OCI-LY7 (cell line): ENCODE measurements around the gene TMEM248. TPM values are rescaled to one million over a fixed set of nuclear protein-coding genes. Genes with fewer than 3 reads are reported as not detected.

ENCODE experiments used
- BruUV-seq: library from RNA; stranded (reverse); fragments of 400-500 nt; replicated peaks from 2 replicates; lab custom pipeline; 2021; lab: Mats Ljungman, UMichigan
- CTCF ChIA-PET: fragments of 300-600 bp; sonication (Branson Sonifier 250); formaldehyde crosslinking; loops from one replicate; lab custom pipeline; 2022; ENCODE audit warnings: antibody characterized with exemption; ENCODE audit not compliant: unreplicated experiment; lab: Charles Lee
- POLR2A ChIA-PET: fragments of 300-600 bp; sonication (Branson Sonifier 250); formaldehyde crosslinking; loops from one replicate; lab custom pipeline; 2022; ENCODE audit warnings: antibody characterized with exemption; lab: Charles Lee
- DNase-seq: peaks from one replicate; pipeline ENCODE4 v3.0.0-alpha.2; 2015; ENCODE audit warnings: low spot score
- H2AFZ ChIP-seq: fragments of 200-600 bp; sonication (generic), shearing (Covaris generic); 2 replicates; pipeline ENCODE4 v1.6.1; 2014; ENCODE audit warnings: mild to moderate bottlenecking, antibody characterized with exemption, low read length, moderate library complexity
- H3K27ac ChIP-seq: fragments of 200-600 bp; sonication (generic); 2 replicates; pipeline ENCODE4 v1.5.1; 2014; ENCODE audit warnings: mixed run types, low read depth, mild to moderate bottlenecking, moderate library complexity, low read length, inconsistent platforms; ENCODE audit not compliant: poor library complexity, severe bottlenecking
- H3K36me3 ChIP-seq: fragments of 200-600 bp; sonication (generic); 2 replicates; pipeline ENCODE4 v1.6.1; 2014; ENCODE audit warnings: mild to moderate bottlenecking, antibody characterized with exemption, low read length, moderate library complexity, mixed read lengths; ENCODE audit not compliant: insufficient read depth
- H3K4me1 ChIP-seq: fragments of 200-600 bp; sonication (generic); 2 replicates; pipeline ENCODE4 v1.5.1; 2014; ENCODE audit warnings: mild to moderate bottlenecking, low read length; ENCODE audit not compliant: insufficient read depth, poor library complexity, severe bottlenecking
- H3K4me2 ChIP-seq: fragments of 200-600 bp; sonication (generic); 2 replicates; pipeline ENCODE4 v1.6.1; 2014; ENCODE audit warnings: mild to moderate bottlenecking, low read length
- H3K4me3 ChIP-seq: fragments of 200-600 bp; sonication (generic); 2 replicates; pipeline ENCODE4 v1.5.1; 2014; ENCODE audit warnings: mild to moderate bottlenecking, low read depth, low read length; ENCODE audit not compliant: poor library complexity, severe bottlenecking
- H3K79me2 ChIP-seq: fragments of 200-600 bp; sonication (generic); 2 replicates; pipeline ENCODE4 v1.6.1; 2016; ENCODE audit warnings: low read depth, mild to moderate bottlenecking, low read length, moderate library complexity, mixed read lengths; ENCODE audit not compliant: insufficient read depth
- H3K9me2 ChIP-seq: fragments of 200-600 bp; sonication (generic); 2 replicates; pipeline ENCODE4 v1.6.1; 2016; ENCODE audit warnings: mild to moderate bottlenecking, low read length, mixed read lengths; ENCODE audit not compliant: insufficient read depth
- H3K9me3 ChIP-seq: fragments of 200-600 bp; sonication (generic); 2 replicates; pipeline ENCODE4 v1.6.1; 2014; ENCODE audit warnings: mild to moderate bottlenecking, mixed run types, low read length, mixed read lengths
- H4K20me1 ChIP-seq: fragments of 200-600 bp; sonication (generic); 2 replicates; pipeline ENCODE4 v1.6.1; 2014; ENCODE audit warnings: mild to moderate bottlenecking, antibody characterized with exemption, low read length, moderate library complexity, mixed read lengths; ENCODE audit not compliant: insufficient read depth
- CTCF ChIP-seq: fragments of 200-600 bp; sonication (generic); conservative IDR thresholded peaks from 2 replicates; pipeline ENCODE4 v1.5.1; 2014; ENCODE audit warnings: mild to moderate bottlenecking, antibody characterized with exemption, low read length, moderate library complexity, mixed read lengths
- EZH2phosphoT487 ChIP-seq: fragments of 200-600 bp; sonication (generic); IDR thresholded peaks from 2 replicates; pipeline ENCODE4 v1.6.1; 2018; ENCODE audit warnings: low read depth, borderline replicate concordance, mild to moderate bottlenecking, mixed run types, antibody characterized with exemption, low read length, moderate library complexity, mixed read lengths
- intact Hi-C: fragments of 100-400 bp; cut with micrococcal nuclease; formaldehyde crosslinking; loops from one replicate; pipeline ENCODE4 v1.10.0; 2022; ENCODE audit not compliant: unreplicated experiment
- total RNA-seq, 2 experiments: library from RNA; depleted of rRNA in 1 of 2; stranded (reverse); fragments of >200 nt in 1 of 2; shearing (Covaris generic) in 1 of 2; gene quantifications; 2 replicates each; pipeline ENCODE4 v1.2.3, GENCODE V29; 2014 to 2022

TMEM248 gene
- total RNA-seq, 2 experiments from 2014 or later: 76.5 to 88.8 TPM

GRCh38 chr7:66919704-66920103 lies 1.3 kb upstream of the TMEM248 start:
- Histone ChIP-seq H3K4me1 (peaks cover 43% of the 10 kb centered on the region), H3K36me3 (peaks cover 18% of the 10 kb centered on the region), H3K79me2 (peaks cover 44% of the 10 kb centered on the region), H4K20me1 (peaks cover 17% of the 10 kb centered on the region; the same call in 1 of the 2 replicates), H3K9me2 (no peaks in the 10 kb centered on the region), H3K4me3 (peak overlapping the region; percentile 94), H3K9me3 (no peaks in the 10 kb centered on the region), H3K27ac (no peak overlapping the region), H3K4me2 (peak overlapping the region; percentile 87), H2AFZ (no peak overlapping the region)
- intact Hi-C loops: loop anchor here (2.0 to 10.0 kb wide), 4 partner anchors 72 to 385 kb away; partner anchors contain the start of genes RABGEF1 and SBDS
- no peak for TF ChIP-seq CTCF
- TF ChIP-seq EZH2phosphoT487: no peak
- no peak for DNase-seq
- ChIA-PET CTCF (no interaction called here), POLR2A (interaction anchor here (0.6 to 1.3 kb wide), 3 partner anchors 14 to 540 kb away, joined by 3 to 4 read pairs (median 3); no protein-coding TSS in a partner anchor)
- BruUV-seq: no TSS peak

- no TSS peak for BruUV-seq
- Histone ChIP-seq H3K9me3 (no peaks in the 10 kb centered on the region), H3K79me2 (peaks cover 50% of the 10 kb centered on the region), H3K36me3 (peaks cover 23% of the 10 kb centered on the region), H3K9me2 (no peaks in the 10 kb centered on the region), H3K4me1 (peaks cover 38% of the 10 kb centered on the region), H3K27ac (peak overlapping the region; percentile 89), H4K20me1 (peaks cover 17% of the 10 kb centered on the region; the same call in 1 of the 2 replicates), H2AFZ (peak overlapping the region; percentile 46; the same call in 1 of the 2 replicates), H3K4me2 (peak overlapping the region; percentile 87), H3K4me3 (peak overlapping the region; percentile 94)
- intact Hi-C loops: loop anchor here (2.0 to 10.0 kb wide), 4 partner anchors 73 to 385 kb away; partner anchors contain the start of genes RABGEF1 and SBDS
- ChIA-PET POLR2A (interaction anchor here (0.6 kb wide), 1 partner anchor 539 kb away, joined by 3 read pairs; no protein-coding TSS in a partner anchor), CTCF (no interaction called here)
- DNase-seq: no peak
- TF ChIP-seq EZH2phosphoT487 (no peak), CTCF (no peak)
Observed at GRCh38 chr7:66920256-66920655, 769 bp upstream of the TMEM248 start.

GRCh38 chr7:66921396-66921917 lies 432 bp downstream of the TMEM248 start:
- Histone ChIP-seq H4K20me1 (peaks cover 21% of the 10 kb centered on the region; the same call in 1 of the 2 replicates), H3K4me1 (peaks cover 32% of the 10 kb centered on the region), H3K4me3 (peak overlapping the region; percentile 94), H3K9me3 (no peaks in the 10 kb centered on the region), H3K9me2 (no peaks in the 10 kb centered on the region), H3K36me3 (peaks cover 35% of the 10 kb centered on the region), H3K79me2 (peaks cover 62% of the 10 kb centered on the region), H3K4me2 (peak overlapping the region; percentile 96), H2AFZ (peak overlapping the region; percentile 4; the same call in 1 of the 2 replicates), H3K27ac (peak overlapping the region; percentile 89)
- DNase-seq: no peak
- CTCF ChIA-PET: interaction anchor here (0.6 kb wide), 1 partner anchor 74 kb away, joined by 3 read pairs; no protein-coding TSS in a partner anchor
- no peak for TF ChIP-seq CTCF
- no peak for TF ChIP-seq EZH2phosphoT487
- no TSS peak for BruUV-seq
- POLR2A ChIA-PET: interaction anchor here (0.6 to 1.5 kb wide), 7 partner anchors 16 to 1009 kb away, joined by 3 to 6 read pairs (median 4); no protein-coding TSS in a partner anchor
- intact Hi-C loops: loop anchor here (2.0 to 10.0 kb wide), 4 partner anchors 73 to 383 kb away; partner anchors contain the start of genes RABGEF1 and SBDS
